D721Med (cell line): ENCODE measurements around the gene RASSF3.

ENCODE experiments used
- DNase-seq: peaks from one replicate; pipeline ENCODE4 v3.0.0; 2011; ENCODE audit warnings: low spot score; ENCODE audit not compliant: insufficient read length
- FAIRE-seq: peaks from 2 replicates; lab custom pipeline; 2011; peaks lifted over from hg19 to GRCh38; lab: Jason Lieb, UNC
- TF ChIP-seq, protein P1 (sequence below): IDR thresholded peaks from 2 replicates; pipeline ENCODE4 v1.5.1; 2012; ENCODE audit warnings: mild to moderate bottlenecking, control low read depth; ENCODE audit not compliant: insufficient read depth; ENCODE audit errors: missing control alignments

RASSF3 gene

GRCh38 chr12:64633940-64634337, 23.6 kb downstream of the RASSF3 start:
- DNase-seq (no peak), FAIRE-seq (no peak)
- TF ChIP-seq, protein P1, sequence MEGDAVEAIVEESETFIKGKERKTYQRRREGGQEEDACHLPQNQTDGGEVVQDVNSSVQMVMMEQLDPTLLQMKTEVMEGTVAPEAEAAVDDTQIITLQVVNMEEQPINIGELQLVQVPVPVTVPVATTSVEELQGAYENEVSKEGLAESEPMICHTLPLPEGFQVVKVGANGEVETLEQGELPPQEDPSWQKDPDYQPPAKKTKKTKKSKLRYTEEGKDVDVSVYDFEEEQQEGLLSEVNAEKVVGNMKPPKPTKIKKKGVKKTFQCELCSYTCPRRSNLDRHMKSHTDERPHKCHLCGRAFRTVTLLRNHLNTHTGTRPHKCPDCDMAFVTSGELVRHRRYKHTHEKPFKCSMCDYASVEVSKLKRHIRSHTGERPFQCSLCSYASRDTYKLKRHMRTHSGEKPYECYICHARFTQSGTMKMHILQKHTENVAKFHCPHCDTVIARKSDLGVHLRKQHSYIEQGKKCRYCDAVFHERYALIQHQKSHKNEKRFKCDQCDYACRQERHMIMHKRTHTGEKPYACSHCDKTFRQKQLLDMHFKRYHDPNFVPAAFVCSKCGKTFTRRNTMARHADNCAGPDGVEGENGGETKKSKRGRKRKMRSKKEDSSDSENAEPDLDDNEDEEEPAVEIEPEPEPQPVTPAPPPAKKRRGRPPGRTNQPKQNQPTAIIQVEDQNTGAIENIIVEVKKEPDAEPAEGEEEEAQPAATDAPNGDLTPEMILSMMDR, result no peak

GRCh38 chr12:64634508-64635092, 24.3 kb downstream of the RASSF3 start:
- FAIRE-seq (no peak), DNase-seq (no peak)
- TF ChIP-seq, protein P1, result no peak

DNA sequence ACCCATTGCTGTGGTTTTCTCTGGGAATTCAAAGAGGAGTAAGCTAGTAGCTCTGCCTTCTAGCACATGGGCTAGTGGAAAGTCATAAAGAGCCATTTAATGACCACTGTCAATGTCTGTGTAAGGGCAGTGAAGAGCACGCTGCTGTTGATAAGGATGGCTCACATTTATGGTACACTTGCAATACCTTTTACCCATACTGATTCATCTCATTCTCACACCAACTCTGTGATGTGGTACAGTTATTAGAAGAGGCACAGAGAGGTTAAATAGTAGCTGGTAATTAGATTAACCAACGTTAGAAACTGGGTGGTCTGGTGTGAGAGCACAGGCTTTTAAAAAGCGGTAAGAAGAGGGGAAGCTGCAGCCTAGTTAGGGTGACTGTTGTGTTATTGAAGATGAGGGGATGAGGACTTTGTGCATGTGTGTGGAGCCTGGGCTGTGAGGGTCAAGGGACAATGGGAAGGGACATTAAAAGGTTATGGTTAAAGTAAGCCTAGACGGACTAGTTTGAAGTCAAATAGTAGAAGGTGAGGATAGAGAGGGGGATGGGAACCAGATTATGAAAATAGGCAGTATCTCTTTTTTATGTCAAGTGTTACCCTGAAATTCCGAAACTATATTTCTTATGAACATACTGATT, 25.2 kb downstream of the RASSF3 start:
- TF ChIP-seq, protein P1, result no peak
- DNase-seq (no peak), FAIRE-seq (no peak)

GRCh38 chr12:64636856-64637255, 26.6 kb downstream of the RASSF3 start:
- DNase-seq (no peak), FAIRE-seq (no peak)
- TF ChIP-seq, protein P1, result no peak

DNA sequence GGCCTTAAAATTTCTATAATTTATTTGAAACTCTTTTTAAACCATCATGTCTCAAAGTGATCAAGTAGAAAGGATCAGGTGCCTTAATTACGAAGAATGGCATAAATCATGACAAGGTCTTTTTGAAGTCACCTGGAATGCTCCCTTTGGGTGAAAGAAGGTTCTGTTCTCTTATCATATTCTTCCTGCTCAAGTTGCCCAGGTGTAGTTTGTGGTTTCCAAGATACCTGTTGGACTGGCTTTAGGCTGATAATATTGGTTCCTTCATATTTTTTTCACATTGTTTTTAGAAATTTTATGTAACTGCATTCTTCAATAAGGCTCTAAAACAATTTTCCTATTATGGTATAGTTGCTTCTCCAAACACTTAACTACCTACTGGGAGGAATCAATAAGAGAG, 29.2 kb downstream of the RASSF3 start:
- FAIRE-seq, result no peak
- no peak for DNase-seq
- TF ChIP-seq, protein P1, result no peak

- no peak for FAIRE-seq
- TF ChIP-seq, protein P1, result no peak
These were observed 36.0 kb downstream of the RASSF3 start for GRCh38 chr12:64646318-64646717.

GRCh38 chr12:64649487-64649886, 39.2 kb downstream of the RASSF3 start:
- FAIRE-seq, result no peak
- no peak for DNase-seq
- TF ChIP-seq, protein P1, result no peak

More at GRCh38 chr12:64646318-64646717, 36.0 kb downstream of the RASSF3 start:
- no peak for DNase-seq
